DND-41 (cell line): ENCODE measurements around the gene UGT1A8.

Source experiments
- EZH2 ChIP-seq: IDR thresholded peaks from 3 replicates; pipeline ENCODE4 v1.6.1; 2012; ENCODE audit warnings: borderline replicate concordance, low read depth, mild to moderate bottlenecking, moderate library complexity, low read length, inconsistent platforms; ENCODE audit not compliant: severe bottlenecking
- TF ChIP-seq, protein P1 (sequence below): IDR thresholded peaks from 2 replicates; pipeline ENCODE4 v1.5.1; 2012; ENCODE audit warnings: borderline replicate concordance, low read length, moderate library complexity, mild to moderate bottlenecking; ENCODE audit not compliant: poor library complexity, severe bottlenecking; ENCODE audit errors: extremely low read depth

DNA sequence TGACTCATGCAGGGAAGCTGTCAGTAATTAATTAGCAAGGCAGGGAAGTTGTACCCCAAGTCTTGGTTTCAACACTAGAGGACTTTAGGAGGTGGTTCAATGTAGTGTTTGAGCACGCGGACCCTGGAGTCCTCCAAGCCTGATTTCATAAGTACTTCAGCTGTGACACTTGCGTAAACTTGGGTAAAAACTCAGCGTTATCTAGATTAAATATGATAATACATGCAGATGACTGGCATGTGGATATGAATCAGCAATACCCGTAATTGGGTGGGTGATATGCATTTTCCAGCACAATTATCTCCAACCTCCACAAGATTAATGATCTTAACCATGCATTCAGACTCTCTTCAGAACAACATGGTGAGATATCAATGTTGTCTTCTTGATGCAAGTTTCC, 69.5 kb downstream of the UGT1A8 start:
- TF ChIP-seq, protein P1, sequence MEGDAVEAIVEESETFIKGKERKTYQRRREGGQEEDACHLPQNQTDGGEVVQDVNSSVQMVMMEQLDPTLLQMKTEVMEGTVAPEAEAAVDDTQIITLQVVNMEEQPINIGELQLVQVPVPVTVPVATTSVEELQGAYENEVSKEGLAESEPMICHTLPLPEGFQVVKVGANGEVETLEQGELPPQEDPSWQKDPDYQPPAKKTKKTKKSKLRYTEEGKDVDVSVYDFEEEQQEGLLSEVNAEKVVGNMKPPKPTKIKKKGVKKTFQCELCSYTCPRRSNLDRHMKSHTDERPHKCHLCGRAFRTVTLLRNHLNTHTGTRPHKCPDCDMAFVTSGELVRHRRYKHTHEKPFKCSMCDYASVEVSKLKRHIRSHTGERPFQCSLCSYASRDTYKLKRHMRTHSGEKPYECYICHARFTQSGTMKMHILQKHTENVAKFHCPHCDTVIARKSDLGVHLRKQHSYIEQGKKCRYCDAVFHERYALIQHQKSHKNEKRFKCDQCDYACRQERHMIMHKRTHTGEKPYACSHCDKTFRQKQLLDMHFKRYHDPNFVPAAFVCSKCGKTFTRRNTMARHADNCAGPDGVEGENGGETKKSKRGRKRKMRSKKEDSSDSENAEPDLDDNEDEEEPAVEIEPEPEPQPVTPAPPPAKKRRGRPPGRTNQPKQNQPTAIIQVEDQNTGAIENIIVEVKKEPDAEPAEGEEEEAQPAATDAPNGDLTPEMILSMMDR = no peak
- TF ChIP-seq EZH2 = no peak
